IPS-18c (cell line): ENCODE results near the gene TP63.

Experiments used
- H3K4me3 ChIP-seq: 2 replicates; pipeline ENCODE4 v1.7.0; 2013; ENCODE audit warnings: low read depth, mild to moderate bottlenecking, low read length, moderate library complexity; ENCODE audit not compliant: insufficient read depth
- H3K9me3 ChIP-seq: one replicate; pipeline ENCODE4 v1.6.1; 2013; ENCODE audit warnings: mild to moderate bottlenecking, low read length, moderate library complexity; ENCODE audit not compliant: control insufficient read depth, insufficient read depth

TP63 gene

GRCh38 chr3:189808246-189809007 lies 177.2 kb downstream of the TP63 start:
- no peaks in the 10 kb centered on the region for H3K9me3 ChIP-seq
- H3K4me3 ChIP-seq: no peak overlapping the region

- H3K4me3 ChIP-seq: no peak overlapping the region
- no peaks in the 10 kb centered on the region for H3K9me3 ChIP-seq
These were observed 178.4 kb downstream of the TP63 start for GRCh38 chr3:189809583-189809982.

GRCh38 chr3:189812806-189813465 lies 181.7 kb downstream of the TP63 start:
- Histone ChIP-seq H3K4me3 (no peak overlapping the region), H3K9me3 (no peaks in the 10 kb centered on the region)

GRCh38 chr3:189813647-189814240 lies 182.6 kb downstream of the TP63 start:
- Histone ChIP-seq H3K4me3 (no peak overlapping the region), H3K9me3 (no peaks in the 10 kb centered on the region)

GRCh38 chr3:189820365-189820720 lies 189.2 kb downstream of the TP63 start:
- Histone ChIP-seq H3K9me3 (no peaks in the 10 kb centered on the region), H3K4me3 (no peak overlapping the region)

- H3K4me3 ChIP-seq: no peak overlapping the region
- no peaks in the 10 kb centered on the region for H3K9me3 ChIP-seq
These were observed 190.1 kb downstream of the TP63 start for GRCh38 chr3:189821262-189821661.

- no peak overlapping the region for H3K4me3 ChIP-seq
- no peaks in the 10 kb centered on the region for H3K9me3 ChIP-seq
These were observed 191.5 kb downstream of the TP63 start for GRCh38 chr3:189822726-189823125.

- H3K4me3 ChIP-seq: no peak overlapping the region
- no peaks in the 10 kb centered on the region for H3K9me3 ChIP-seq
These were observed 193.6 kb downstream of the TP63 start for GRCh38 chr3:189824629-189825312.

- H3K4me3 ChIP-seq: no peak overlapping the region
These were observed 195.4 kb downstream of the TP63 start for GRCh38 chr3:189826566-189826965.

GRCh38 chr3:189827108-189827507 lies 195.9 kb downstream of the TP63 start:
- H3K4me3 ChIP-seq: no peak overlapping the region
- no peaks in the 10 kb centered on the region for H3K9me3 ChIP-seq

More at GRCh38 chr3:189826566-189826965, 195.4 kb downstream of the TP63 start:
- no peaks in the 10 kb centered on the region for H3K9me3 ChIP-seq

- Histone ChIP-seq H3K9me3 (no peaks in the 10 kb centered on the region), H3K4me3 (no peak overlapping the region)
These were observed 199.2 kb downstream of the TP63 start for GRCh38 chr3:189830401-189830800.

GRCh38 chr3:189833266-189833665 lies 202.1 kb downstream of the TP63 start:
- H3K9me3 ChIP-seq: no peaks in the 10 kb centered on the region
- no peak overlapping the region for H3K4me3 ChIP-seq

- H3K4me3 ChIP-seq: no peak overlapping the region
- no peaks in the 10 kb centered on the region for H3K9me3 ChIP-seq
These were observed 202.8 kb downstream of the TP63 start for GRCh38 chr3:189833996-189834395.

GRCh38 chr3:189834462-189834861 lies 203.3 kb downstream of the TP63 start:
- H3K4me3 ChIP-seq: no peak overlapping the region

GRCh38 chr3:189836795-189837194 lies 205.6 kb downstream of the TP63 start:
- no peak overlapping the region for H3K4me3 ChIP-seq
- no peaks in the 10 kb centered on the region for H3K9me3 ChIP-seq

More at GRCh38 chr3:189834462-189834861, 203.3 kb downstream of the TP63 start:
- no peaks in the 10 kb centered on the region for H3K9me3 ChIP-seq

- no peak overlapping the region for H3K4me3 ChIP-seq
These were observed 207.1 kb downstream of the TP63 start for GRCh38 chr3:189838291-189838690.

GRCh38 chr3:189839576-189839975 lies 208.4 kb downstream of the TP63 start:
- Histone ChIP-seq H3K9me3 (peaks cover 2% of the 10 kb centered on the region), H3K4me3 (no peak overlapping the region)

More at GRCh38 chr3:189838291-189838690, 207.1 kb downstream of the TP63 start:
- peaks cover 1% of the 10 kb centered on the region for H3K9me3 ChIP-seq
